ENCODE measurements around the gene FRMD1. TPM values are rescaled to one million over a fixed set of nuclear protein-coding genes. Genes with fewer than 3 reads are reported as not detected.

Gene FRMD1
- total RNA-seq, 1 experiment from 2014 or later, result 0.57 TPM

- no peak for DNase-seq (ENCODE audit: low spot score)
- Mint-ChIP-seq H3K36me3 (peaks cover 44% of the 10 kb centered on the region), H3K27me3 (ENCODE audit: low read depth) (peaks cover 16% of the 10 kb centered on the region), H3K4me3 (no peak overlapping the region), H3K9me3 (peaks cover 39% of the 10 kb centered on the region), H3K27ac (no peak overlapping the region), H3K4me1 (peaks cover 6% of the 10 kb centered on the region)
- ChIA-PET CTCF (no interaction called here), POLR2A (no interaction called here)
- no peak for TF ChIP-seq CDX4 (CRISPR knock-in tag; IDR thresholded peaks at IDR 0.05; ENCODE audit: borderline replicate concordance)
- ATAC-seq, result no peak
Observed at GRCh38 chr6:168040856-168041496, 38.0 kb downstream of the FRMD1 start.

- peaks cover 39% of the 10 kb centered on the region for H3K9me3 Mint-ChIP-seq
Observed at GRCh38 chr6:168039849-168040248, 39.2 kb downstream of the FRMD1 start.

GRCh38 chr6:168039301-168039700 lies 39.7 kb downstream of the FRMD1 start:
- H3K27me3 Mint-ChIP-seq (ENCODE audit: low read depth), result peaks cover 21% of the 10 kb centered on the region
- ChIA-PET POLR2A (no interaction called here), CTCF (no interaction called here)
- H3K9me3 Mint-ChIP-seq, result peaks cover 39% of the 10 kb centered on the region
- no peak overlapping the region for H3K4me3 Mint-ChIP-seq
- H3K4me1 Mint-ChIP-seq, result peaks cover 19% of the 10 kb centered on the region
- H3K36me3 Mint-ChIP-seq, result peaks cover 44% of the 10 kb centered on the region
- no peak overlapping the region for H3K27ac Mint-ChIP-seq
- ATAC-seq, result no peak
- DNase-seq (ENCODE audit: low spot score), result no peak
- TF ChIP-seq ERG (CRISPR knock-in tag; IDR thresholded peaks at IDR 0.05), result no peak
- no peak for TF ChIP-seq USF1 (CRISPR knock-in tag; IDR thresholded peaks at IDR 0.05)
- no peak for TF ChIP-seq STAT6 (CRISPR knock-in tag; conservative IDR thresholded peaks at IDR 0.05; ENCODE audit: low read depth)
- TF ChIP-seq MXD4 (CRISPR knock-in tag; IDR thresholded peaks at IDR 0.05; ENCODE audit: borderline replicate concordance), result no peak
- no peak for TF ChIP-seq KAT7 (CRISPR knock-in tag; IDR thresholded peaks at IDR 0.05; ENCODE audit: borderline replicate concordance)

More at GRCh38 chr6:168039849-168040248, 39.2 kb downstream of the FRMD1 start:
- ChIA-PET CTCF (no interaction called here), POLR2A (no interaction called here)
- Mint-ChIP-seq H3K4me1 (peaks cover 15% of the 10 kb centered on the region), H3K27ac (no peak overlapping the region), H3K27me3 (ENCODE audit: low read depth) (peaks cover 18% of the 10 kb centered on the region), H3K36me3 (peaks cover 44% of the 10 kb centered on the region), H3K4me3 (no peak overlapping the region)
- DNase-seq (ENCODE audit: low spot score) (no peak), ATAC-seq (no peak)
- TF ChIP-seq ARID4B (CRISPR knock-in tag; IDR thresholded peaks at IDR 0.05; ENCODE audit: borderline replicate concordance), result no peak
- no peak for TF ChIP-seq SMAD4 (CRISPR knock-in tag; IDR thresholded peaks at IDR 0.05)
- TF ChIP-seq ESRRA (CRISPR knock-in tag; IDR thresholded peaks at IDR 0.05; ENCODE audit: borderline replicate concordance), result no peak
- no peak for TF ChIP-seq CREB1 (CRISPR knock-in tag; IDR thresholded peaks at IDR 0.05)
- TF ChIP-seq HMGA2 (CRISPR knock-in tag; IDR thresholded peaks at IDR 0.05), result no peak
- no peak for TF ChIP-seq PRRX2 (CRISPR knock-in tag; IDR thresholded peaks at IDR 0.05)
- no peak for TF ChIP-seq ZNF396 (CRISPR knock-in tag; IDR thresholded peaks at IDR 0.05; ENCODE audit: borderline replicate concordance)
- no peak for TF ChIP-seq ZNF512 (CRISPR knock-in tag; IDR thresholded peaks at IDR 0.05; ENCODE audit: borderline replicate concordance)
- no peak for TF ChIP-seq FOXK1 (CRISPR knock-in tag; IDR thresholded peaks at IDR 0.05)
